Thyroid gland (tissue), 4 donors: ENCODE data around the gene GPR183.

Source experiments
- POLR2A ChIP-seq, 2 donors: fragments of 450-650 bp; IDR thresholded peaks; one replicate each; pipeline ENCODE4 v1.6.1; 2017; ENCODE audit warnings: antibody characterized with exemption in 2 of 2, mild to moderate bottlenecking in 2 of 2, moderate library complexity in 1 of 2
- TF ChIP-seq, protein P1 (sequence below), 6 experiments: fragments of 200-600 bp in 3 of 6; fragments of 450-650 bp in 3 of 6; sonication (generic) in 3 of 6; IDR thresholded peaks; one replicate each; pipeline ENCODE4 v1.5.1; 2016 to 2019; ENCODE audit warnings: antibody characterized with exemption in 6 of 6, mild to moderate bottlenecking in 2 of 6, inconsistent platforms in 1 of 6, moderate library complexity in 1 of 6

GRCh38 chr13:99270518-99270917 is 36.7 kb downstream of the GPR183 start:
- TF ChIP-seq, protein P1, sequence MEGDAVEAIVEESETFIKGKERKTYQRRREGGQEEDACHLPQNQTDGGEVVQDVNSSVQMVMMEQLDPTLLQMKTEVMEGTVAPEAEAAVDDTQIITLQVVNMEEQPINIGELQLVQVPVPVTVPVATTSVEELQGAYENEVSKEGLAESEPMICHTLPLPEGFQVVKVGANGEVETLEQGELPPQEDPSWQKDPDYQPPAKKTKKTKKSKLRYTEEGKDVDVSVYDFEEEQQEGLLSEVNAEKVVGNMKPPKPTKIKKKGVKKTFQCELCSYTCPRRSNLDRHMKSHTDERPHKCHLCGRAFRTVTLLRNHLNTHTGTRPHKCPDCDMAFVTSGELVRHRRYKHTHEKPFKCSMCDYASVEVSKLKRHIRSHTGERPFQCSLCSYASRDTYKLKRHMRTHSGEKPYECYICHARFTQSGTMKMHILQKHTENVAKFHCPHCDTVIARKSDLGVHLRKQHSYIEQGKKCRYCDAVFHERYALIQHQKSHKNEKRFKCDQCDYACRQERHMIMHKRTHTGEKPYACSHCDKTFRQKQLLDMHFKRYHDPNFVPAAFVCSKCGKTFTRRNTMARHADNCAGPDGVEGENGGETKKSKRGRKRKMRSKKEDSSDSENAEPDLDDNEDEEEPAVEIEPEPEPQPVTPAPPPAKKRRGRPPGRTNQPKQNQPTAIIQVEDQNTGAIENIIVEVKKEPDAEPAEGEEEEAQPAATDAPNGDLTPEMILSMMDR (IDR thresholded peaks at IDR 0.05): no peak
- no peak for TF ChIP-seq POLR2A (IDR thresholded peaks at IDR 0.05)
